NCI-H2196 (cell line): ENCODE measurements around the gene ZNF628.
A peak's percentile ranks its signal among the peaks of the same experiment; 100 is the strongest.

ENCODE experiments used
- DNase-seq: peaks from one replicate; lab custom pipeline; 2025; ENCODE audit not compliant: unreplicated experiment; lab: John Stamatoyannopoulos, UW

The ZNF628 gene

GRCh38 chr19:55449469-55449868, 26.9 kb upstream of the ZNF628 start:
- DNase-seq, result no peak

- DNase-seq, result no peak
Measured at GRCh38 chr19:55451163-55451964, 25.1 kb upstream of the ZNF628 start.

- DNase-seq, result peak; percentile 34
Measured at GRCh38 chr19:55451965-55452748, 24.3 kb upstream of the ZNF628 start.

GRCh38 chr19:55452749-55453346, 23.6 kb upstream of the ZNF628 start:
- DNase-seq, result peak; percentile 95

GRCh38 chr19:55453511-55454260, 22.7 kb upstream of the ZNF628 start:
- no peak for DNase-seq

- peak; percentile 67 for DNase-seq
Measured at GRCh38 chr19:55454787-55455243, 21.6 kb upstream of the ZNF628 start.

- DNase-seq, result no peak
Measured at GRCh38 chr19:55455576-55456235, 20.7 kb upstream of the ZNF628 start.

- DNase-seq, result no peak
Measured at GRCh38 chr19:55456347-55456746, 20.1 kb upstream of the ZNF628 start.

- no peak for DNase-seq
Measured at GRCh38 chr19:55457683-55458457, 18.5 kb upstream of the ZNF628 start.

- no peak for DNase-seq
Measured at GRCh38 chr19:55459551-55459949, 16.9 kb upstream of the ZNF628 start.

- DNase-seq, result no peak
Measured at GRCh38 chr19:55459950-55460657, 16.3 kb upstream of the ZNF628 start.

- DNase-seq, result peak; percentile 63
Measured at GRCh38 chr19:55460670-55461258, 15.7 kb upstream of the ZNF628 start.

- DNase-seq, result peak; percentile 99
Measured at GRCh38 chr19:55461259-55461973, 15.0 kb upstream of the ZNF628 start, which contains the start of gene ISOC2. ISOC2 (minus strand) TSS chr19:55461642; CDS start chr19:55456486, 5,156 bp downstream.

- peak; percentile 55 for DNase-seq
Measured at GRCh38 chr19:55461974-55462626, 14.3 kb upstream of the ZNF628 start.

- DNase-seq, result no peak
Measured at GRCh38 chr19:55462722-55463121, 13.7 kb upstream of the ZNF628 start.

- no peak for DNase-seq
Measured at GRCh38 chr19:55463583-55464031, 12.8 kb upstream of the ZNF628 start.

- DNase-seq, result no peak
Measured at GRCh38 chr19:55464039-55464661, 12.3 kb upstream of the ZNF628 start.
